Thyroid gland (tissue), 4 donors: Measurements from ENCODE around the gene ZNF804A. TPM values are rescaled to one million over a fixed set of nuclear protein-coding genes. Genes with fewer than 3 reads are reported as not detected.
"Not testable (repeated sequence)": the region's sequence is repeated elsewhere in the genome, so short reads cannot be mapped to it uniquely, and the experiment has no call there.

Experiments
- DNase-seq, 2 donors: peaks; one replicate each; pipeline ENCODE4 v3.0.0-alpha.2; 2019
- H3K27ac ChIP-seq, 3 donors: fragments of 200-600 bp; sonication (generic); 1 replicate in 2 of 3; 2 replicates in 1 of 3; pipeline ENCODE4 v1.5.1; 2016 to 2019; ENCODE audit warnings: mild to moderate bottlenecking in 1 of 3, moderate library complexity in 1 of 3
- H3K27me3 ChIP-seq: fragments of 200-600 bp; sonication (generic); one replicate; pipeline ENCODE4 v1.5.1; 2019
- H3K36me3 ChIP-seq, 2 donors: fragments of 200-600 bp; sonication (generic); one replicate each; pipeline ENCODE4 v1.5.1; 2016 to 2019
- H3K4me1 ChIP-seq, 2 donors: fragments of 200-600 bp; sonication (generic); one replicate each; pipeline ENCODE4 v1.5.1; 2017 to 2019
- H3K4me3 ChIP-seq, 3 donors: fragments of 200-600 bp; sonication (generic); replicated peaks in 1 of 3; 1 replicate in 2 of 3; 2 replicates in 1 of 3; pipeline ENCODE4 v1.5.1; 2016; ENCODE audit warnings: mild to moderate bottlenecking in 1 of 3
- H3K9me3 ChIP-seq: fragments of 200-600 bp; sonication (generic); one replicate; pipeline ENCODE4 v1.5.1; 2017
- POLR2A ChIP-seq, 2 donors: fragments of 450-650 bp; IDR thresholded peaks; one replicate each; pipeline ENCODE4 v1.6.1; 2017; ENCODE audit warnings: antibody characterized with exemption in 2 of 2, mild to moderate bottlenecking in 2 of 2, moderate library complexity in 1 of 2
- WGBS, 2 donors: methylation state at CpG; one replicate each; pipeline ENCODE4 v1.1.5; 2017; 5-methylcytosine and 5-hydroxymethylcytosine counted together
- intact Hi-C: fragments of 100-400 bp; cut with DNase I; formaldehyde crosslinking; loops from one replicate; pipeline ENCODE4 v1.15.1; 2023
- total RNA-seq, 4 donors: library from RNA; depleted of rRNA; stranded (reverse); fragments of >200 nt; gene quantifications; one replicate each; pipeline ENCODE4 v1.2.3, GENCODE V29; 2016
- TF ChIP-seq, protein P1 (sequence below), 6 experiments: fragments of 200-600 bp in 3 of 6; fragments of 450-650 bp in 3 of 6; sonication (generic) in 3 of 6; IDR thresholded peaks; one replicate each; pipeline ENCODE4 v1.5.1; 2016 to 2019; ENCODE audit warnings: antibody characterized with exemption in 6 of 6, mild to moderate bottlenecking in 2 of 6, inconsistent platforms in 1 of 6, moderate library complexity in 1 of 6

Gene ZNF804A
- total RNA-seq, 4 donors from 2014 or later, result 0.49 to 1.2 TPM; not detected in 2

DNA sequence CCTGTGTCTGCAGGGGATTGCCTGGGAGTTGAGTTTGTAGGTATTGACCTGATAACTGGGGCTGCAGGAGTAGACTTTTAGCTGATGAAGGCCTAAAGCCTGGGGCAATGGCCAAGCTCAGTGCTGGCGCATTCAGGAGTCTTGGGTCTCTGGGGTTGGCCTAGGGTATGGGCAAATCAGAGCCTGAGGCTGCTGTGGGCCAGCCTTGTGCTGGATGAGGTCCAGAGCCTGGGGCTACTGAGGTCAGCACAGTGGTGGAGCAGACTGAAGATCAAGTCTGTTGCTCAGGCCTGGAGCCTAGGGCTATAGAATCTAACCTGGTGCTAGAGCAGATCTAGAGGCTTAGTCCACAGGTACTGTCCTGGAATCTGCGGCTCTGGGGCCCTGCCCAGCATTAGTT lies 262.4 kb downstream of the ZNF804A start:
- intact Hi-C loops, result no loop called here
- TF ChIP-seq, protein P1, sequence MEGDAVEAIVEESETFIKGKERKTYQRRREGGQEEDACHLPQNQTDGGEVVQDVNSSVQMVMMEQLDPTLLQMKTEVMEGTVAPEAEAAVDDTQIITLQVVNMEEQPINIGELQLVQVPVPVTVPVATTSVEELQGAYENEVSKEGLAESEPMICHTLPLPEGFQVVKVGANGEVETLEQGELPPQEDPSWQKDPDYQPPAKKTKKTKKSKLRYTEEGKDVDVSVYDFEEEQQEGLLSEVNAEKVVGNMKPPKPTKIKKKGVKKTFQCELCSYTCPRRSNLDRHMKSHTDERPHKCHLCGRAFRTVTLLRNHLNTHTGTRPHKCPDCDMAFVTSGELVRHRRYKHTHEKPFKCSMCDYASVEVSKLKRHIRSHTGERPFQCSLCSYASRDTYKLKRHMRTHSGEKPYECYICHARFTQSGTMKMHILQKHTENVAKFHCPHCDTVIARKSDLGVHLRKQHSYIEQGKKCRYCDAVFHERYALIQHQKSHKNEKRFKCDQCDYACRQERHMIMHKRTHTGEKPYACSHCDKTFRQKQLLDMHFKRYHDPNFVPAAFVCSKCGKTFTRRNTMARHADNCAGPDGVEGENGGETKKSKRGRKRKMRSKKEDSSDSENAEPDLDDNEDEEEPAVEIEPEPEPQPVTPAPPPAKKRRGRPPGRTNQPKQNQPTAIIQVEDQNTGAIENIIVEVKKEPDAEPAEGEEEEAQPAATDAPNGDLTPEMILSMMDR (IDR thresholded peaks at IDR 0.05), result no peak
- TF ChIP-seq POLR2A (IDR thresholded peaks at IDR 0.05), result no peak
- Histone ChIP-seq H3K4me1 (no peaks in the 10 kb centered on the region), H3K36me3 (no peaks in the 10 kb centered on the region), H3K27me3 (no peaks in the 10 kb centered on the region), H3K27ac (no peak overlapping the region), H3K4me3 (no peak overlapping the region), H3K9me3 (no peaks in the 10 kb centered on the region)
- 100% methylated on average over 1 of the region's 2 CpGs for WGBS, 2 donors
- no peak for DNase-seq

DNA sequence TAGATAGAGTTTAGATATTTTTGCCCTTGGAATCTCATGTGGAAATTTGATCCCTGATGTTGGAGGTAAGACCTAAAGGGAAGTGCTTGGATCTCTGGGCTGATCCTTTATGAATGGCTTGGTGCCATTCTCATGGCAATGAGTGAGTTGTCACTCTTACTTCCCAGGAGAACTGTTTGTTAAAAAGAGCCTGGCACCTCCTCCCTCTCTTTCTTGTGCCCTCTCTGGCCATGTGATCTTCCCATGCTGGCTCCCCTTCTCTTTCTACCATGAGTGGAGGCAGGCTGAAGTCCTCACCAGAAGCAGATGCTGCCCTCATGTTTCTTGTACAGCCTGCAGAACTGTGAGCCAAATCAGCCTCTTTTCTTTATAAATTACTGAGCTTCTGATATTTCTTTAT lies 276.9 kb downstream of the ZNF804A start:
- no peak overlapping the region for H3K27ac ChIP-seq
- TF ChIP-seq POLR2A (IDR thresholded peaks at IDR 0.05), result no peak
- intact Hi-C loops, result no loop called here
- H3K36me3 ChIP-seq, result no peaks in the 10 kb centered on the region
- no peaks in the 10 kb centered on the region for H3K27me3 ChIP-seq
- no peaks in the 10 kb centered on the region for H3K4me1 ChIP-seq
- DNase-seq, result no peak
- H3K9me3 ChIP-seq, result no peaks in the 10 kb centered on the region
- no peak overlapping the region for H3K4me3 ChIP-seq

DNA sequence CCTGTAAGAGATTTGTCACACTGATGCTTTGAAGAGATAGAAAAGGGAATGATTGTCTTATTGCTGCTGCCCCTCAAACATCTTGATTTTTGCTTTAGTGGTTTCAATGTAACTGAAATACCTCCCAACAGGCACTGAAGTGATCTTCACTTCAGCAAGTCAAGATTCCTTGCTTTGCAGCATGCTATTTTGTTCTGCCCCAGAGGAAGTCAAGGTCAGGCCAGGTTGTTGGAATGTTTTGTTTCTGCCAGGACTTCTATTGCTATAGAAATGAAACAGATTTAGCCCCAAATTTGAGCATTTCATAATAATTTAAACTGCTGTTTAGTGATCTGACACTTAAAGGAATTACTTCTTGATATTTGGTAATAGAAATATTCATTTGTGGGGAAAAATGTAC lies 277.6 kb downstream of the ZNF804A start:
- Histone ChIP-seq H3K4me3 (no peak overlapping the region), H3K27ac (no peak overlapping the region), H3K36me3 (no peaks in the 10 kb centered on the region), H3K9me3 (no peaks in the 10 kb centered on the region), H3K27me3 (no peaks in the 10 kb centered on the region), H3K4me1 (no peaks in the 10 kb centered on the region)
- TF ChIP-seq, protein P1 (IDR thresholded peaks at IDR 0.05), result no peak
- intact Hi-C loops, result no loop called here
- DNase-seq, result no peak

DNA sequence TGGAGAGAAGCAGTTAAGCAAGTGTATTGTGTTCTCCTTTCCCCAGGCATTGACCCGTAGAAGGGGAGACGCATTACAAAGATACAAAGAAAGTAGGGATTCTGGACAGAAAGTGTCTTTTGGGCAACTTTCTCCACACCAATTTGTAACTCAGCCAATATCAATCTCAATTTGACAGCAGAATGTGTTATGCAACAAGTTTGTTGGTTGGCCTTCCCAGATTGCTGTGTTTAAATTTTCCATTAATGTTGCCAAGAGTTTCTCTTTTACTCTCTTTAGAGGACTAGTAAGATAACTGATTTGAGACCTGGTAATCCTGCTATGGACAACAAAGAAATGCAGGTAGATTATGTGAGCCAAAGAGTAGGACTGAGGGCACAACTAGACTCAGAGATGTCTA lies 279.6 kb downstream of the ZNF804A start:
- Histone ChIP-seq H3K27ac (no peak overlapping the region), H3K27me3 (no peaks in the 10 kb centered on the region), H3K4me3 (no peak overlapping the region), H3K36me3 (no peaks in the 10 kb centered on the region), H3K9me3 (no peaks in the 10 kb centered on the region), H3K4me1 (no peaks in the 10 kb centered on the region)
- DNase-seq, result no peak
- TF ChIP-seq, protein P1 (IDR thresholded peaks at IDR 0.05), result no peak
- TF ChIP-seq POLR2A (IDR thresholded peaks at IDR 0.05), result no peak
- intact Hi-C loops, result no loop called here
- WGBS, 2 donors, result 94 to 99% methylated on average over 2 of the region's 2 CpGs

DNA sequence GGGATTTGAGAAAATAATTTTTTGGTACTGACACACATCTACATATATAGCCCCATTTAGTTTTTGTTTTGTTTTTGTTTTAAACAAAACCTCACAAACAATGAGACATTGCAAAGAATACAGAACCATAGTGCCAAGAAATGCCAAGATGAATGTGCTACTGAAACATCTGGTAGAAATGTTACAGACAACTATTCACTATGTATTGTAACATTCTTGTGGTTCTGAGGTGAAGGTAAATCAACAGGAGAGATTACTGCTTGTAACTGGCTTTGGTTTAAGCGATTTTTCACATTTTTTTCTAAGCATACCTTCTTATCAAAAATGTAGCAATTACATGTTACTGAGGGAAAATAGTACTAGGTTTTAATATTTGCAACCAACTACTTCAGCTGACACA lies 281.3 kb downstream of the ZNF804A start:
- Histone ChIP-seq H3K4me1 (no peaks in the 10 kb centered on the region), H3K27ac (no peak overlapping the region), H3K36me3 (no peaks in the 10 kb centered on the region), H3K4me3 (no peak overlapping the region), H3K27me3 (no peaks in the 10 kb centered on the region), H3K9me3 (no peaks in the 10 kb centered on the region)
- intact Hi-C loops, result no loop called here
- 85 to 87% methylated on average over 1 of the region's 1 CpG for WGBS, 2 donors
- no peak for DNase-seq
- TF ChIP-seq POLR2A (IDR thresholded peaks at IDR 0.05), result no peak
- TF ChIP-seq, protein P1 (IDR thresholded peaks at IDR 0.05), result no peak

DNA sequence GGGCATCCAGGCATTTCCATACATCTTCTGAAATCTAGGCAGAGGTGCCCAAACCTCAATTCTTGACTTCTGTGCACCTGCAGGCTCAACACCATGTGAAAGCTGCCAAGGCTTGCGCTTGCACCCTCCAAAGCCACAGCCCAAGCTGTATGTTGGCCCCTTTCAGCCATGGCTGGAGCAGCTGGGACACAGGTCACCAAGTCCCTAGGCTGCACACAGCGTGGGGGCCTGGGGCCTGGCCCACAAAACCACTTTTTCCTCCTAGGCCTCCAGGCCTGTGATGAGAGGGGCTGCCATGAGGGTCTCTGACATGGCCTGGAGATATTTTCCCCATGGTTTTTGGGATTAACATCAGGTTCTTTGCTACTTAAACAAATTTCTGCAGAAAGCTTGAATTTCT lies 288.3 kb downstream of the ZNF804A start:
- H3K4me3 ChIP-seq, H3K4me1 ChIP-seq, H3K27ac ChIP-seq, H3K27me3 ChIP-seq, H3K36me3 ChIP-seq, H3K9me3 ChIP-seq, DNase-seq, intact Hi-C loops: not testable (repeated sequence)
- 83 to 85% methylated on average over 2 of the region's 2 CpGs for WGBS, 2 donors
